Measurements from ENCODE around the gene LAMTOR5. TPM values are rescaled to one million over a fixed set of nuclear protein-coding genes. Genes with fewer than 3 reads are reported as not detected.
"Not testable (repeated sequence)": the region's sequence is repeated elsewhere in the genome, so short reads cannot be mapped to it uniquely, and the experiment has no call there.

Gene LAMTOR5
- total RNA-seq, 2 experiments from 2014 or later = 109 to 130 TPM

- H3K27me3 Mint-ChIP-seq; H3K4me1 Mint-ChIP-seq; CTCF ChIA-PET; H3K27ac Mint-ChIP-seq; DNase-seq; ATAC-seq; H3K9me3 Mint-ChIP-seq (ENCODE audit: low read depth); H3K4me3 Mint-ChIP-seq: not testable (repeated sequence)
- peaks cover 32% of the 10 kb centered on the region for H3K36me3 Mint-ChIP-seq
Measured at GRCh38 chr1:110396259-110396958, 11.1 kb downstream of the LAMTOR5 start.

GRCh38 chr1:110394493-110394820 is 13.0 kb downstream of the LAMTOR5 start:
- Mint-ChIP-seq H3K27me3 (no peaks in the 10 kb centered on the region), H3K9me3 (ENCODE audit: low read depth) (no peaks in the 10 kb centered on the region), H3K27ac (no peak overlapping the region), H3K36me3 (peaks cover 21% of the 10 kb centered on the region), H3K4me3 (no peak overlapping the region), H3K4me1 (peaks cover 3% of the 10 kb centered on the region)
- ATAC-seq = no peak
- no peak for DNase-seq
- CTCF ChIA-PET = interaction anchor here (1.8 kb wide), 1 partner anchor 187 kb away, joined by 7 read pairs; no protein-coding TSS in a partner anchor

GRCh38 chr1:110393691-110394492 is 13.6 kb downstream of the LAMTOR5 start:
- Mint-ChIP-seq H3K27me3 (no peaks in the 10 kb centered on the region), H3K36me3 (peaks cover 21% of the 10 kb centered on the region), H3K4me1 (peaks cover 3% of the 10 kb centered on the region), H3K4me3 (no peak overlapping the region), H3K27ac (no peak overlapping the region), H3K9me3 (ENCODE audit: low read depth) (no peaks in the 10 kb centered on the region)
- no peak for ATAC-seq
- no peak for DNase-seq
- CTCF ChIA-PET = interaction anchor here (0.9 to 1.8 kb wide), 4 partner anchors 15 to 186 kb away, joined by 3 to 7 read pairs (median 4); partner anchors contain the start of gene RBM15

- no peak for ATAC-seq
- Mint-ChIP-seq H3K9me3 (ENCODE audit: low read depth) (no peaks in the 10 kb centered on the region), H3K27me3 (no peaks in the 10 kb centered on the region), H3K36me3 (peaks cover 21% of the 10 kb centered on the region), H3K4me3 (no peak overlapping the region), H3K27ac (no peak overlapping the region), H3K4me1 (peaks cover 3% of the 10 kb centered on the region)
- DNase-seq = no peak
- CTCF ChIA-PET = interaction anchor here (0.9 to 1.8 kb wide), 4 partner anchors 15 to 186 kb away, joined by 3 to 7 read pairs (median 4); partner anchors contain the start of gene RBM15
Measured at GRCh38 chr1:110393286-110393685, 14.2 kb downstream of the LAMTOR5 start.

- CTCF ChIA-PET = no interaction called here
- ATAC-seq (no peak), DNase-seq (no peak)
- Mint-ChIP-seq H3K36me3 (peaks cover 18% of the 10 kb centered on the region), H3K27me3 (no peaks in the 10 kb centered on the region), H3K4me3 (no peak within 1 kb of the TSS), H3K9me3 (ENCODE audit: low read depth) (no peaks in the 10 kb centered on the region), H3K27ac (no peak within 1 kb of the TSS), H3K4me1 (peaks cover 14% of the 10 kb centered on the region)
Measured at GRCh38 chr1:110390692-110391245, 16.7 kb downstream of the LAMTOR5 start, which contains the start of gene SLC16A4. Gene SLC16A4, minus strand, starts transcription at chr1:110391026. Its CDS starts 1,703 bp downstream, at chr1:110389323.

GRCh38 chr1:110390096-110390495 is 17.4 kb downstream of the LAMTOR5 start:
- peaks cover 15% of the 10 kb centered on the region for H3K36me3 Mint-ChIP-seq
- no peak overlapping the region for H3K27ac Mint-ChIP-seq
- H3K9me3 Mint-ChIP-seq (ENCODE audit: low read depth) = no peaks in the 10 kb centered on the region
- ATAC-seq (no peak), DNase-seq (no peak)
- H3K4me1 Mint-ChIP-seq = peaks cover 10% of the 10 kb centered on the region
- H3K27me3 Mint-ChIP-seq = no peaks in the 10 kb centered on the region
- CTCF ChIA-PET = no interaction called here
- no peak overlapping the region for H3K4me3 Mint-ChIP-seq

GRCh38 chr1:110387048-110387754 is 20.3 kb downstream of the LAMTOR5 start:
- Mint-ChIP-seq H3K4me1 (peaks cover 23% of the 10 kb centered on the region), H3K27me3 (no peaks in the 10 kb centered on the region), H3K4me3 (no peak overlapping the region), H3K36me3 (peaks cover 13% of the 10 kb centered on the region), H3K9me3 (ENCODE audit: low read depth) (no peaks in the 10 kb centered on the region), H3K27ac (no peak overlapping the region)
- CTCF ChIA-PET = interaction anchor here (1.0 kb wide), 1 partner anchor 15 kb away, joined by 3 read pairs; no protein-coding TSS in a partner anchor
- ATAC-seq = peak; percentile 42
- no peak for DNase-seq

GRCh38 chr1:110385369-110385768 is 22.1 kb downstream of the LAMTOR5 start:
- Mint-ChIP-seq H3K4me1 (peaks cover 23% of the 10 kb centered on the region), H3K27me3 (no peaks in the 10 kb centered on the region), H3K9me3 (ENCODE audit: low read depth) (no peaks in the 10 kb centered on the region), H3K4me3 (no peak overlapping the region), H3K27ac (no peak overlapping the region), H3K36me3 (peaks cover 18% of the 10 kb centered on the region)
- ATAC-seq (no peak), DNase-seq (no peak)
- CTCF ChIA-PET = interaction anchor here (1.5 kb wide), 1 partner anchor 9 kb away, joined by 3 read pairs; no protein-coding TSS in a partner anchor

GRCh38 chr1:110384581-110385321 is 22.7 kb downstream of the LAMTOR5 start:
- H3K9me3 Mint-ChIP-seq (ENCODE audit: low read depth) = no peaks in the 10 kb centered on the region
- no peaks in the 10 kb centered on the region for H3K27me3 Mint-ChIP-seq
- ATAC-seq (no peak), DNase-seq (no peak)
- no peak overlapping the region for H3K4me3 Mint-ChIP-seq
- peaks cover 22% of the 10 kb centered on the region for H3K36me3 Mint-ChIP-seq
- H3K27ac Mint-ChIP-seq = no peak overlapping the region
- CTCF ChIA-PET = interaction anchor here (0.9 to 1.5 kb wide), 2 partner anchors 8 to 181 kb away, joined by 3 read pairs; no protein-coding TSS in a partner anchor
- H3K4me1 Mint-ChIP-seq = peaks cover 23% of the 10 kb centered on the region

GRCh38 chr1:110383251-110383990 is 24.1 kb downstream of the LAMTOR5 start:
- Mint-ChIP-seq H3K27me3 (no peaks in the 10 kb centered on the region), H3K27ac (peak overlapping the region; percentile 66), H3K4me1 (peaks cover 23% of the 10 kb centered on the region), H3K9me3 (ENCODE audit: low read depth) (no peaks in the 10 kb centered on the region), H3K4me3 (no peak overlapping the region), H3K36me3 (peaks cover 30% of the 10 kb centered on the region)
- ATAC-seq (no peak), DNase-seq (no peak)
- CTCF ChIA-PET = interaction anchor here (0.9 to 1.0 kb wide), 2 partner anchors 77 to 180 kb away, joined by 3 read pairs; no protein-coding TSS in a partner anchor

GRCh38 chr1:110380672-110381283 is 26.7 kb downstream of the LAMTOR5 start:
- peaks cover 38% of the 10 kb centered on the region for H3K36me3 Mint-ChIP-seq
- H3K9me3 Mint-ChIP-seq (ENCODE audit: low read depth) = no peaks in the 10 kb centered on the region
- peaks cover 13% of the 10 kb centered on the region for H3K4me1 Mint-ChIP-seq
- no peak for ATAC-seq
- no peak overlapping the region for H3K27ac Mint-ChIP-seq
- DNase-seq = no peak
- CTCF ChIA-PET = interaction anchor here (1.5 to 1.6 kb wide), 2 partner anchors 40 to 115 kb away, joined by 3 read pairs; no protein-coding TSS in a partner anchor
- H3K4me3 Mint-ChIP-seq = no peak overlapping the region
- no peaks in the 10 kb centered on the region for H3K27me3 Mint-ChIP-seq
